ENCODE results near the gene SKI.
A peak's percentile ranks its signal among the peaks of the same experiment; 100 is the strongest.
"Not testable (repeated sequence)": the region's sequence is repeated elsewhere in the genome, so short reads cannot be mapped to it uniquely, and the experiment has no call there.

SKI gene

DNA sequence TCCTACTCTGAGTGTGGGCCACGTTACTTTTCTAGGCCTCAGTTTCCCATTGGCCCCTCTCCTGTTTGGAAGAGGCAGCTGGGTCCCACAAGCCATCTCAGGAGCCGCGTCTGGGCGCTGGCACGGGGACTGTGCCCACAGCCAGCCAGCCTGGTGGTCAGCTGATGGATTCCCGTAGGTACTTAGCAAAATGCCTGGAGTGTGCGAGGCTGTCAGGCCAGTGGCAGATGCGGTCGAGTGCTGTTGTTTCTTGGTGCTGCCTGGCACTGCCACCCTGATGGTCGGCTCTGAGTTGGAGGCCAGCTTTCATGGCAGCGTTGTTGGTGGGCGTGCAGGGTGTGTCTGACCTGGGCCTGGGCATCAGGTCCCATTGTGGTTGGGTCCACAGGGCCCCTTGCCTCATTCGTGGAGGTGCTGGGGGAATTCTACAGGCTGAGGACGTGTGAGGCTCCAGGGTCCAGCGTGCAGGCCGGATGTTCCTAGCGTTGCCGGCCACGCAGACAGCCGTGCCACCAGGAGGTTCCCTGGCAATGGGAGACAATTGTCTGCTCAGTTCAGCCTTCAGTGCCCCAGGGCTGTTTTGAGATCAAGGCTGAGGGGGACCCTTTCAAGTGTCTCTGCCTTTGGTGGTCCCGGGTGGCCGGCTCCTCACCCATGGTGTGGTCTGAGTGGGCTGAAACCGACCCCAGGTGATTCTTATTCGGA is 20.9 kb downstream of the SKI start:
- no peak for DNase-seq

DNA sequence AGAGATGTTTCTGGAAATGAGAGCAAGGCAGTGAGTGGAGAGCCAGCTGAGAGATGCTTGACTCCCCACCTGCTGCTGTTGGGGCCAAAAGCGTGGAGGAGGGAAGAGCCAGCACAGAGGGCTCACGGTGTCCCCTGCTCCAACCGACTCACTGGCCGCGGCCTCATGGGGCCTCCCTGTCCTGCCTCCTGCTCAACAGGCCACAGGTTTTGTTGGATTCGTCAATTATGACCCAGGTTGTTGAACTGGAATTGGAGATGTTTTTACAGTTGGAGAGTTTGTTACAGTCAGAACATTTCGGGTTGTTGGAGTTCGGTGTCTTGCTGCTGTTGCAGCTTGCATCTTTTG is 21.4 kb downstream of the SKI start:
- DNase-seq = no peak

DNA sequence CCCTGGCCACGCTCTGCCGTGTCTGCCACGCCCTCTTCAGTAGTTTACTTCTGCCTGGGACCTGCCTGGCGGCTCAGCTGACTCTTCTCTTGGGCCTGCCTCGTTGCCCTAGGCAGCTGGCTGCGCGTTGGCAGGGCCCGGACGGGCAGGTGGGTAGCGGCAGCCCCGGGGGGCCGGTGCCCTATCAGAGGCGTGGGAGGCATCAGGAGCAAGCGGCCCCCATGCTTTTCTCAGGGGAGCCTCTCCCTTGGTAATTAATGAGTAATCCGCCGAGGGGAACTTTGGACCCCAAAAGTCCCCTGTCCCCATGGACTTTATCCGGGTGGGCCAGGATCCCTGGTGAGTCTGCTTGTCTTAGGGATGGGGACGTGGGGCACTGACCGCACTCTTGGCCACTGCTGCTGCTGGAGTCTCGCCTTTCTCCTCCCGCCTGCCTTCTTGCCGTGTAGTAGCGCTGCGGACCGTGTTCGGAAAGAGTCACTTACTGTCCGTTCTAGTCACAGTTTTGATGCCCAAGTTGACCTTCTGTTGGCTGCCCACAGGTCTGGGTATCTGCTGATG is 22.7 kb downstream of the SKI start:
- no peak for DNase-seq

DNA sequence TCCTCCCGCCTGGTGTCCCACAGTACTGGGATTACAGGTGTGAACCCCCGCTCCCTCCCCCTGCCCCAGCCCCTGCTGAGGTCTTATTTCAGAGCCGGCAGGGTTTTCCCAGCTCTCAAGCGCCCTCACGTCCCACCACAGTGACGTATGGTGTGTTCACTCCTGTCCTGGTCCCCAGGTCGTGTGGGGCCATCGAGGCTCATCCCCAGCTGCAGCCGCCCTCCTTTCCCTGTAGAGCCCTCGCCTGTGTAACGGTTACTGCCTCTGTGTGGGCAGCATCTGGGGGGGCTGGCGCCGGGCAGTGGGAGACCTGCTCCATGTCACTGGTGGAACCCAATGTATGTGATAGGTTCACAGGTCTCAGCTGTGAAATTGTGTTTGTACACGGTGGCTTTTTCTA is 23.2 kb downstream of the SKI start:
- DNase-seq = no peak

DNA sequence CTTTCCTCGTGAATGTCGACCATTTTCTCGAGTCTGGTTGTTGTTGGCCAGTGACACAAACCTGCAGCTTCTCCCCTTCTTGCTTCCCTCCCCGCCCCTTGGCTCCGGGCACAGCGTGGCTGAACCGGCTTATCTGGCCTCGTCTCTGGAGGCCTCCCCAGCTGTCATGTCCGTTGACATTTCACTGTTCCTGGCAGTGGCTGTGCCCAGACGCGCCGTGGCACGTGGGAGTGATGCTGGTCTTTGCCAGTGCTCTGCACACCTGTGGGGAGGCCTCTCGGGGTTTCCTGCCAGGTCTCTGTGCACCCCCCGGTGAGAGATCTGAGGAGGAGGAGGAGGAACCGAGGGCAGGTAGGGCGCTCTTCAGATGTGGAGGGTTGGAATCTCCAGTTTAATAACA is 23.7 kb downstream of the SKI start:
- DNase-seq = no peak

DNA sequence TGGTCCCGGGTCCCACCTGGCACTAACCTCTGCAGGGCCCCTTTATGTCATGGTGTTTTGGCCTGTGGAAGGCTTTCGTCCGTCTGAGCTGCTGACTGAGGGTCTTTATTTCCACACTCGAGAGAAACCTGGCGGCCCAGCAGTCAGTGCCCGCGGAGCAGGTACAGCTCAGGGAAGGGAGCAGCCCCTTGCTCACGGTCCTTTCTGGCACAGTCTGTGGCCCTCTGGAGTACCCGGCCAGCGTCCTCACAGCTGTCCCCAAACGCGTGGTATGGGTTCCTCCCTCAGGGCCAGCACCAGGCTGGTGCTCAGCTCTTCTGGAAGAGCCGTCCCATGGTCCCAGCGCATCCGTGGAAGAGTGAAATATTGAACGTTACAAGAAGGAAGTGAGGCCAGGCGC is 24.3 kb downstream of the SKI start:
- DNase-seq = no peak

DNA sequence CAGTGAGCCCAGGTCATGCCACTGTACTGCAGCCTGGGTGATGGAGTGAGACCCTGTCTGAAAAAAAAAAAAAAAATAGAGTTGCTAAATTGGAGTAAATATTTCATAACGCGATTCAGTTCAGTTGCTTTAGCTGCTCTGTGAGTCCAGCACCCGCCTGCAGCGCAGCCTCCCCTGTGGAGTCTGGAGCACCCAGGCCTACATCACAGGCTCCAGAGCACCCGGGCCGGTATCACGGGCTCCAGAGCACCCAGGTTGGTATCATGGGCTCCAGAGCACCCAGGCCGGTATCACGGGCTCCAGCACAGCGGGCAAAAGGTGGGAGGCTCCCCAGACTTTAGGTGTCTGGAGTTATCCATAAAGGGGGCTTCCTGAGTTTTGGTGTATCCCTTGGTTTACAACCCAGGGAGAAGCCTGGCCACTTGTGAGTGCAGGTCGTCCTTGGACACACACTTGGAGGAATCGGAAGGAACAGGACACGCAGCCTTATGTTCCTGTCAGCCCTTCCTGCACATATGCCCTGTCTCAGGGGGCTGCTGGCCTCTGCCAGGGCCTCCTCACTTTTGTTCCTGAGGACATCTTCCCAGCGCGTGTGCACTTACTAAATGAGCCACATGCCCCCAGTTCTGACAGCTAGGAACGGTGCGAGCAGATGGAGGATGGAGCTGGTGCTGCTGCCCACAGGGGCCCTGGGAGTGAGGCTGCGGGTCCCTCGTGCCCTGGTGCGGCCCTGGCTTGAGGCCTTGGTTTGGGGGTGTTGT is 25.1 kb downstream of the SKI start:
- DNase-seq = no peak

DNA sequence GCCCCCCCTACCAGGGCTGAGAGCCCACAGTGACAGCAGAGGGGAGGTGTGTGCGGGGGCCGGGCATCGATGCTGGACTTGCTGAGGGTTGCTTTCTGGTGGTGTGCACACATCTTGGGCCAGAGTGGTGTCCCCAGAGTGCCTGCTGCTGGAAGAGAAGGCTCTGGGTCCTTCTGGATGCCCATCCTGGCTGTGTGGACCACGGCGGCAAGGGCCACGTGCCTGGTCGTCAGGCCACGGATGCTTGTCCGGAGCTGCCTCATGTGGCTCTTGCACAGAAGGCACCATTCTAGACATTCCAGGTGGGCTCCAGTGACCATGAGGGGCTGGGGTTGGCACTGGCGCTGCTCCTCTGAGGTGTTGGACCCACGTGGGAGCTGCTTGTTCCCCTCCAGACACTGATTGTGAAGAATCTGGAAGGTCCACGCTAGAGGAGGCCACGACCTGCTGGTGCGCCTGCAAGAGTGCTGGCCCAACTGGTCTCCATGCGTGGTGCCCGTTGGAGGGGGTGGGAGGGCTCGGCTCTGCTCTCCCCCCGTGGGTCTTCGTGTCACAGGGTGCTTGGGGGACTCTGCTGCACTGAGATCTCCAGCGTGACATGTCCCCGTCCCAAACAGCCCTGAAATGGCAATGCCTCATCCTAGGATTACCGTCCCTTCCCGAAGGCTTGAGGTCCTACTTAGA is 25.8 kb downstream of the SKI start:
- DNase-seq = no peak

DNA sequence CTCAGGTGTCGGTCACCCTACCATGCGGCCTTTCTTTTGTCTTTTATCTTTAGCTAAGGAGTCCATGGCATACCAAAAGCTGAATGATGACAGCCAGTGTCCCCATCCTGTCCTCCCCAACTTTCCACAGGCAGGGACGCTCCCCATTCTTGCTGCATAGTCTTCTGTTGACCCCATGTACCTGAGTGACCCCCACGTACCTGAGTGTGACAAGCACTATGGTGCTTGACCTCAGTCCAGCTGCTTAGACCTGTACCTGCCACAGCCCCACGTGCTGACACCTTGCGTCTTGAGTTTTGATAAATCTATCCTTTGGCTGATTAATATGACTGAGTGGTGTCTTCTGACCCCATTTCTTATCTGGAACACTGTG is 26.9 kb downstream of the SKI start:
- DNase-seq = no peak

DNA sequence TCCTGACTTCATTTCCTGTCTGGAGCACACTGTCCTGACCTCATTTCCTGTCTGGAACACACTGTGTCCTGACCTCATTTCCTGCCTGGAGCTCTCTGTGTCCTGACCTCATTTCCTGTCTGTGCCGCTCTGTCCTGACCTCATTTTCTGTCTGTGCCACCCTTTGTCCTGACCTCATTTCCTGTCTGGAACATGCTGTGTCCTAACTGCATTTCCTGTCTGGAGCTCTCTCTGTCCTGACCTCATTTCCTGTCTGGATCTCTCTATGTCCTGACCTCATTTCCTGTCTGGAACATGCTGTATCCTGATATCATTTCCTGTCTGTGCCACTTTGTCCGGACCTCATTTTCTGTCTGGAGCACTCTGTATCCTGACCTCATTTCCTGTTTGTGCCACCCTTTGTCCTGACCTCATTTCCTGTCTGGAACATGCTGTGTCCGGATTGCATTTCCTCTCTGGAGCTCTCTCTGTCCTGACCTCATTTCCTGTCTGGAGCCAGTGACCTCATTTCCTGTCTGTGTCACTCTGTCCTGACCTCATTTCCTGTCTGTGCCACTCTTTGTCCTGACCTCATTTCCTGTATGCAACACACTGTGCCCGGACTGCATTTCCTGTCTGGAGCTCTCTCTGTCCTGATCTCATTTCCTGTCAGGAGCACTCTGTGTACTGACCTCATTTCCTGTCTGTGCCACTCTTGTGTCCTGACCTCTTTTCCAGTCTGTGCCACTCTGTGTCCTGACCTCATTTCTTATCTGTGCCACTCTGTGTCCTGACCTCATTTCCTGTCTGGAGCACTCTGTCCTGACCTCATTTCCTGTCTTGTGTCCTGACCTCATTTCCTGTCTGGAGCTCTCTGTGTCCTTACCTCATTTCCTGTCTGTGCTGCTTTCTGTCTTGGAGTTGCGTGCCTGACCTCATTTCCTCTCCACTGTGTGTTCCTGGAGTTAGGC is 27.6 kb downstream of the SKI start:
- peak; percentile 75 to 83 for DNase-seq

DNA sequence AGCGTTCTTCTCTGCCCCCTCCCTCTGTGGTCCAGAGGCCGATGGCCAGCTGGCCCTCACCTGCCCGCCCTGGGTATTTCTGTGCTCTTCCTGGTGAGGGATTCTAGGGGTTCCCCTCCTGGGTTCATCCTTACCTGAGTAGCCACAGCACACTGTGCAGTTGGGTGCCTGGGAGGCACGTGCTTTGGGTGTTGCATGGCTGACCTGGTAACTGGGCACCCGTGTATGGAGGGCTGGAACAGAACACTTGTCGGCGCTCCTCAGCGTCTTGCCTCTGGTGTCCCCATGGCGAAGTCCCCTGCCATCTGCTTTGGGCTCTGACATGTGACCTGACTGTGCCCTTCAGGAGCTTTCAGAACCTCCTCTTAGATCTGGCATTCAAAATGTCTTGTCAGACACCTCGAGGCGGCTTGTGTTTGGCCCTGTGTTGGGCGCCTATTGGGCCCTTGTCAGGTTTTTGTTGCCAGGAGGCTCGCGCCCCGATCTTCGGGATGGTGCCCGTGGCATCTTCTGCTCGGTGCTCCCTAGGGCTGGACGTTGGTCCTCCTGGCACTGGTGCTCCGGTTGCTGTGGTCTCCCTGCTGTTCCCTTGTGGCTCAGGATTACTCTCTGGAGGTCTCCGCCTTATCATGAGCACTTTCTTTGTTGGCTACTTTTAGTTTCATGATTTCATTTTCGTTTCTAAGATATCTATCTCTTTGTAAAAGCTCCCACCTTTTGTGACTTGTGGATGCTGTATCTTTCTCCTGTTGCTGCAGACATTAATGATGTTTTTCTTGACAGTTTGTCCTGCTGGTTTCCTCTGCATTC is 28.5 kb downstream of the SKI start:
- no peak for DNase-seq

DNA sequence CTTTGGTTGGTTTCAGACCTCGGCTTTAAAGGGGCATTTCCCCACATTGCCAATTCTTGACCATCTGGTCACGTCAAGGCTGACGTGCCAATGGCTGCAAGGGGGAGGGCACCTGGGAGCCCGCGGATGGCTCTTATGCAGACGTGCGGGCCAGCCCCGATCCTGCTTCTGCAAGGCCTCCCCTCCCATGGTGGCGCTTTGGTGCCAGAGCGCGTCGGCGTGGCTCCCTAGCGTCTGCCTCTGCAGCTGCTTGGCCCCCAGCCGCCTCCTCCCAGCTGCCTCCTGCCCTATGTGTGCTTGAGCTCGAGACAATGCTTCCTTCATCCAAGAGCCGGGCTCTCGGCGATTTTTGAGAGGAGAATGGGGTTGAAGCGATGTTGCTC is 29.1 kb downstream of the SKI start:
- DNase-seq = no peak

DNA sequence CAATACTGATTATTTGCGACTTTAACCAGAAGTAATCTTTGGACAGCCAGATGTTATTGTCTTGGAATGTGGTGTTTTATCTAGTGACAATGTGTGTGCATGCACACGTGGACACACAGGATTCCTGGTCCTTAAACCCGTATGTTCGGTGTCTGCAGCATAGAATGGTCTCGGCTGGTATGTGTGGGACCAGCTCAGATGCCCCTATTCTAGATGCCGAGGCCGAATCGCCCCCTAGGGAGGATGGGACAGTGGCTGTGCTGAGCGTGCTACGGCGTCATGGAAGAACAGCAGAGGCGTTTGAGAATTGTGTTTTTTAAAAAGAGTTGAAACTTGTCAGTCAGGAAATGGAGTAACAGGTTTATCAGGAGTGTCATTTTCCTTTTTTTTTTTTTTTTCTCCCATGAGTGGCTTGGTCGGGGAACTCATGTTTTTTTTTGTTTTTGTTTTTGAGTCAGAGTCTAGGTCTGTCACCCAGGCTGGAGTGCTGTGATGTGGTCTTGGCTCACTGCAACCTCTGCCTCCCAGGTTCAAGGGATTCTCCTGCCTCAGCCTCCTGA is 30.1 kb downstream of the SKI start:
- DNase-seq = no peak

DNA sequence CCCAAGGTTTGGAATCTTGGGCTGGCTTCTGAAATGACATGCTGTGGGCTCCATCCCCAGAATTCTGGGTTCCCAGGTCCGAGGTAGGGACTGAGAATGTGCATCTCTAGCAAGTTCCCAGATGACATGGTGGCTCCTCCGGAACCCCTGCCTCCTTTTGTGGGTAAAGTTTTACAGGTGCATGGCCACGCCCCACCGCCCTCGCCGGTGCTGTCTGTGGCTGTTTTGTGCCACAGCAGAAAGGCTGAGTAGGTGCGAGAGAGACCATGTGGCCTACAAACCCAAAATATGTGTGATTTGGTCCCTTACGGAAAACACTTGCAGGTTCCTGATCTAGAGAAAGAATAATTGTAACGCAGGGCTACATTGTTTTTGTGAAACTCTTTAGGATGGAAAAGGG is 30.9 kb downstream of the SKI start:
- DNase-seq = no peak

DNA sequence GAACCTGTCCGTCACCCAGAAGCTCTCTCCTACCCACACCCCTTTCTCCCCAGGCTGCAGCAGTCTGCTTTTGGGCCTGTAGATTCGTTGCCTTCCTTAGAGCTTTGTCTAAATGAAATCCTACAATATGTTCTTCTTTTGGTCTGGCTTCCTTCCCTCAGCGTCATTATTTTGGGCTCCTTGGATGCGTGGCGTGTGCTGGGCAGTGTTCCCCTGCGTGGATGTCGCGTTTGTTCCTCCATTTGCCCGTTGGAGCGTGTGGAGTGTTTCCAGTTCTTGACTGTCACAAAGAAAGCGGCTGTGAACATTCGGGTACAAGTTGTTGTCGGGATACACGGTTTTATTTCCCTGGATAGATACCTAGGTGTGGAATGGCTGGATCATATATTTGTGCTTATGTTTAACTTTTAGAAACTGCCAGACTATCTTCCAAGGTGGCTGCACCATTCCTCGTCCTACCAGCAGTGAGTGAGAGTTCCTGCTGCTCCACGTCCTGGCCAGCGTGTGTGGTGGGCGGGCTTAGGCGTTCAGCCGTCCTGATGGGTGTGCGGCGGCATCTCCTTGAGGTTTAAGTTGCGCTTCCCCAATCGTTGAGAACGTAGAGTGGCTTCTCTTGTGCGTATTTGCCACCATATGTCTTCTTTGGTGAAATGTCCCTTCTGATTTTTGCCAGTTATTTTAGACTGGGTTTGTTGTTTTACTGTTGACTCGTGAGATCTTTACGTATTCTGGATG is 31.7 kb downstream of the SKI start:
- DNase-seq = peak; percentile 22 to 33

DNA sequence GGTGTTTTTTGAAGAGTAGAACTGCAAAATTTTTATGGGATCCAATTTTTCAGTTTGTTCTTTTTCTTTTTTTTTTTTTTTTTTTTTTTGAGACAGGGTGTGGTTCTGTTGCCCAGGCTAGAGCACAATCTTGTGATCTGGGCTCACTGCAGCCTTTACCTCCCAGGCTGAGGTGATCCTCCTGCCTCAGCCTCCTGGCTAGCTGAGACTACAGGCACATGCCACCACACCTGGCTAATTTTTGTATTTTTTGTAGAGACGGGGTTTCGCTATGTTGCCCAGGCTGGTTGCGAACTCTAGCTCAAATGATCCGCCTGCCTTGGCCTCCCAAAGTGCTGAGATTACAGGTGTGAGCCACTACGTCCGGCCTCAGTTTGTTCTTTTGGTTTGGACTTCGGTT is 32.4 kb downstream of the SKI start:
- DNase-seq = not testable (repeated sequence)

DNA sequence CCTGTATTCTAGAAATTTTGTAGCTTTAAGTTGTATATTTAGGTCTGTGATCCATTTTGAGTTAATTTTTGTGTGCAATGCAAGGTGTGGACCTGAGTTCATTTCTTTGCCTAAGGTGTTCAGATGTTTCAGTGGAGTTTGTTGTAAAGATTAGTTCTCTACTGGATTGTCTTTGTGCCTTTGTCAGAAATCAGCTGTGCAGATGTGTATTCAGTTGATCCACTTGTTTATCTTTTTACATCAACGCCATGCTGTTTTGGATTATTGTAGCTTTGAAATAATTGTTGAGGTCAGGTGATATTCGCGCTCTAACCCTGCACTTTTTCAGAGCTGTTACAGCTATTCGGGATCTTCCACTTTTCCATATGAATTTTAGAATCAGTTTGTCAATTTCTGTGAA is 32.8 kb downstream of the SKI start:
- DNase-seq = no peak

DNA sequence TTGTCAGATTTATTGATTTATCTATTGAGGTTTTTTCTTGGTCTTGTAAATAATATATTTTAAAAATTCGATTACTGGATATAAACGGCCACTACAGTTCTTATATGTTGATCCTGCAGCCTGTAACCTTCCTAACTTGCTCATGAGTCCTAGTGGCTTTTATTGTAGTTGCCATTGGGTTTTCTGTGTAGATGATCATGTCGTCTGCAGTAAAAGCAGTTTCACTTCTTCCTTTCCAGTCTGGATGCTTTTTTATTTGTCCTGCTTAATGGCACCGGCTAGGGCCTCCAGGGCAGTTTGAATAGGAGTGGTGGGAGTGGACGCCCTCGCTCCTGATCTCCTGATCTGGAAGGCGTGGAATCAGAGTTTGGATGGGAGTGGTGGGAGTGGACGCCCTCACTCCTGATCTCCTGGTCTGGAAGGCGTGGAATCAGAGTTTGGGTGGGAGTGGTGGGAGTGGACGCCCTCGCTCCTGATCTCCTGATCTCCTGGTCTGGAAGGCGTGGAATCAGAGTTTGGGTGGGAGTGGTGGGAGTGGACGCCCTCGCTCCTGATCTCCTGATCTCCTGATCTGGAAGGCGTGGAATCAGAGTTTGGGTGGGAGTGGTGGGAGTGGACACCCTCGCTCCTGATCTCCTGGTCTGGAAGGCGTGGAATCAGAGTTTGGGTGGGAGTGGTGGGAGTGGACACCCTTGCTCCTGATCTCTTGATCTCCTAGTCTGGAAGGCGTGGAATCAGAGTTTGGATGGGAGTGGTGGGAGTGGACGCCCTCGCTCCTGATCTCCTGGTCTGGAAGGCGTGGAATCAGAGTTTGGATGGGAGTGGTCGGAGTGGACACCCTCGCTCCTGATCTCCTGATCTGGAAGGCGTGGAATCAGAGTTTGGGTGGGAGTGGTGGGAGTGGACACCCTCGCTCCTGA is 33.6 kb downstream of the SKI start:
- DNase-seq = peak in 1 of 2 donors; percentile 23

DNA sequence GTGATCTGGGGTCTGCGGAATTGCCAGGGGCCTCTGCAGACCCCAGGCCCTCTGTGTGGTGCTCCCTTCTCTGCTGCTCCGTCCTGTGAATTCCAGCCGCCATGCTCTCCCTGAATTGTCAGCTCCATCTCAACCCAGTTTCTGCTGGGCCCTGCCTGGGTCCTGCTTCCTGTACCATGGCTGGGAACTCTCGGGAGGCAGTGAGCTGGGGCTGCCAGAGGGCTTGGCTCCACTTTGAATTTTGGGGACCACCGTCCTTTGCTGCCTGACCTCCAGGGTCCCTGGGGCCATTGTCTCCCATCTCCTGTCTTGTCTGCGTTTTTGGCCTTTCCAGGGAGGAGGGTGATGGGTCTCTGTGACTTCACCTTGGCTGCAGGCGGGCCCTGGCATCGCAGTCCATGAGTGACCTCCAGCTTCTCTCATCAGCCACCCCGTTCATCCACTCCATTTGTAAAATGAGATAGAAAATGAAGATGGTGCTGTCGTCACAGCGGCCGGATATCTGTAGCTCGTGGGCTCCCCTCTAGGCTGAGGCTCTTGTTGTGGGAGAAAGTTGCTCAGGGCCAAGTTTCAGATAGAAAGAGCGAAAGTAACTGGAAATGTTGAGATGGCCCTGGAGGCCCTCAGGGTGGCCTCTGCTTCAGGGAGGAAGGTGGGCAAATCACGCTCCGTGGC is 38.3 kb downstream of the SKI start:
- DNase-seq = no peak
